ENCODE measurements around the gene SNU13.

The SNU13 gene

DNA sequence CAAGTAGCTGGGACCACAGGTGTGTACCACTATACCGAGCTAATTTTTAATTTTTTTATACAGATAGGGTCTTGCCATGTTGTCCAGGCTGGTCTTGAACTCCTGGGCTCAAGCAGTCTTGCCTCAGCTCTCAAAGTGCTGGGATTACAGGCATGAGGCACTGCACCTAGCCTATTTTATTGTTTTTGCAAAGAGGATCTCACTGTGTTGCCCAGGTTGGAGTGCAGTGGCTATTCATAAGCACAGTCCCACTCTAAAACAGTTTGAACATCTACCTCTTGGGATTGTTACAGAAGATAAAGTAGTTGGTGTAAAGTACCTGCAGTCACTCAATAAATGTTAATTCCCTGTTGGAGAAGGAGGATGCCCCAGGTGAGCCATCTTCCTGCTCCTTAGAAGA lies 38.4 kb downstream of the SNU13 start:
- no peak overlapping the region for H3K4me3 ChIP-seq
- no peaks in the 10 kb centered on the region for H3K9me3 ChIP-seq
- no peak overlapping the region for H3K27ac ChIP-seq
- H3K27me3 ChIP-seq: no peaks in the 10 kb centered on the region
- DNase-seq: peak in 1 of 2 donors; percentile 2
- H3K36me3 ChIP-seq: peaks cover 84 to 97% (median 85%) of the 10 kb centered on the region in 3 donors
- H3K4me1 ChIP-seq: no peaks in the 10 kb centered on the region
- TF ChIP-seq, protein P1, sequence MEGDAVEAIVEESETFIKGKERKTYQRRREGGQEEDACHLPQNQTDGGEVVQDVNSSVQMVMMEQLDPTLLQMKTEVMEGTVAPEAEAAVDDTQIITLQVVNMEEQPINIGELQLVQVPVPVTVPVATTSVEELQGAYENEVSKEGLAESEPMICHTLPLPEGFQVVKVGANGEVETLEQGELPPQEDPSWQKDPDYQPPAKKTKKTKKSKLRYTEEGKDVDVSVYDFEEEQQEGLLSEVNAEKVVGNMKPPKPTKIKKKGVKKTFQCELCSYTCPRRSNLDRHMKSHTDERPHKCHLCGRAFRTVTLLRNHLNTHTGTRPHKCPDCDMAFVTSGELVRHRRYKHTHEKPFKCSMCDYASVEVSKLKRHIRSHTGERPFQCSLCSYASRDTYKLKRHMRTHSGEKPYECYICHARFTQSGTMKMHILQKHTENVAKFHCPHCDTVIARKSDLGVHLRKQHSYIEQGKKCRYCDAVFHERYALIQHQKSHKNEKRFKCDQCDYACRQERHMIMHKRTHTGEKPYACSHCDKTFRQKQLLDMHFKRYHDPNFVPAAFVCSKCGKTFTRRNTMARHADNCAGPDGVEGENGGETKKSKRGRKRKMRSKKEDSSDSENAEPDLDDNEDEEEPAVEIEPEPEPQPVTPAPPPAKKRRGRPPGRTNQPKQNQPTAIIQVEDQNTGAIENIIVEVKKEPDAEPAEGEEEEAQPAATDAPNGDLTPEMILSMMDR (IDR thresholded peaks at IDR 0.05): no peak
- intact Hi-C loops (cut with DNase I; ENCODE audit: low total_unique reads): no loop called here

DNA sequence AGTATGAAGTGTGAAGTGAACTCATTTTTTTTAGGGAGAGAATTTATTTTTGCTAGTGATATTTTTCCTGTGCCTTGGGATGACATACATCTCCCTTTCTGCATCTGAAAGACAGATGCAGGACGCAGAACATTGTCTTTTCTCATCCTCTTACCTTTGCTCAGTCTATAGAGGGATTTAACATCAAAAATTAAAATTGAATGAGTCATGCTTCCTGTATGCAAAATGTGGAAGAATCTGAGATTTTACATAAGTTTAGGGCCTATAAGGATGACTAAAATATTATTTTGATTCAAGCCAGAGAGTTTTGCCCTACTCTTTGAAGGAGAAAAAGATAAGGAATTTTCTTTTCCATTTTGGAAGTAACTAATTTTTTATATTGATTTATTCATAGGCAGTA lies 40.2 kb downstream of the SNU13 start:
- Histone ChIP-seq H3K27ac (no peak overlapping the region), H3K27me3 (no peaks in the 10 kb centered on the region), H3K9me3 (no peaks in the 10 kb centered on the region), H3K4me3 (no peak overlapping the region), H3K36me3 (peaks cover 67 to 94% (median 75%) of the 10 kb centered on the region in 3 donors), H3K4me1 (no peaks in the 10 kb centered on the region)
- no peak for DNase-seq
- intact Hi-C loops (cut with DNase I; ENCODE audit: low total_unique reads): no loop called here
- TF ChIP-seq, protein P1 (IDR thresholded peaks at IDR 0.05): no peak

DNA sequence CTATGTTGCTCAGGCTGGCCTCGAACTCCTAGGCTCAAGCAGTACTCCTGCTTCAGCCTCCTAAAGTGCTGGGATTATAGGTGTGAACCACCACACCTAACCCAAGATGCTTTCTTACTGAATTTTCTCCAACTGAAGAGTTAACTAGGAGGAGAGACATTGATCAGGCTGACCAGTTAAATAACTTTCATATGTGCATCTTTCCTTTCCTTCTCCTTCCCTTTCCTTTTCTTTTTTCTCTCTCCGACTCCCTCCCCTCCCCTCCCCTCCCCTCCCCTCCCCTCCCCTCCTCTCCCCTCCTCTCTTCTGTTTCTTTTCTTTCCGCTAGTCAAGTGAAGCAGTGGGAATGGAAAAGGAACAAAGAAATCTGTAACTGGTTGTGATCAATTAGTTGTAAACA lies 40.9 kb downstream of the SNU13 start:
- H3K9me3 ChIP-seq: no peaks in the 10 kb centered on the region
- H3K4me1 ChIP-seq: no peaks in the 10 kb centered on the region
- intact Hi-C loops (cut with DNase I; ENCODE audit: low total_unique reads): no loop called here
- no peak for DNase-seq
- no peak overlapping the region for H3K4me3 ChIP-seq
- peaks cover 65 to 94% (median 75%) of the 10 kb centered on the region in 3 donors for H3K36me3 ChIP-seq
- TF ChIP-seq, protein P1 (IDR thresholded peaks at IDR 0.05): no peak
- H3K27ac ChIP-seq: no peak overlapping the region
- H3K27me3 ChIP-seq: no peaks in the 10 kb centered on the region

DNA sequence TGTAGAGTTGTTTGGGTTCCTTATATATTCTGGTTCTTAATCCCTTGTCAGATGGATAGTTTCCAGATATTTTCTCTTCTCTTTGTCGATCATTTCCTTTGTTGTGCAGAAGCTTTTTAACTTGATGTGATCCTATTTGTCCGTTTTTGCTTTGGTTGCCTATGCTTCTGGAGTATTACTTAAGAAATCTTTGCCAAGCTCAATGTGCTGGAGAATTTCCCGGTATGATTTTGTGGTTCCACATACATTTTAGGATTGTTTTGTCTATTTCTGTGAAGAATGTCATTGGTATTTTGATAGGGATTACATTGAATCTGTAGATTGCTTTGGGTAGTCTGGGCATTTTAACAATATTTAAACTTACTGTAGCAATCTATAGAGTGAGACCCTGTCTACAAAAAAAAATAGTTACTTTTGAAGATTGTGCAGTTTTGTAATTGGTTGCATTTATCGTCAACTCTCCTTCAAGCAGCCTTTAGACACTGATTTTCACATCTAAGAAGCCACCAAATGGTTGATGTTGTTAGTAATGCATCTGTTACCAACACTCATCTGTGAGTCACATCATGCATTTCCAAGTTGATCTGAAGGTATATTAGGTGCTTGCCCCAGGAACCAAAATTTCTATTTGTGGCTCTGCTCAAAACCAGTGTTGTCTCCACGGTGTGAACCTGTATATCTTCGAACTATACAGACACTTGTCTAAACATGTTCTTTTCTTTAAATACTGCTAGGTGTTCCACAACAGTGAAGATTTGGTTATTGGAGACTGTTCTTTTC lies 46.1 kb downstream of the SNU13 start:
- TF ChIP-seq, protein P1 (IDR thresholded peaks at IDR 0.05): no peak
- no peaks in the 10 kb centered on the region for H3K27me3 ChIP-seq
- intact Hi-C loops (cut with DNase I; ENCODE audit: low total_unique reads): no loop called here
- H3K4me3 ChIP-seq: no peak overlapping the region
- no peaks in the 10 kb centered on the region for H3K9me3 ChIP-seq
- H3K27ac ChIP-seq: no peak overlapping the region
- no peak for DNase-seq
- peaks cover 57 to 95% (median 69%) of the 10 kb centered on the region in 3 donors for H3K36me3 ChIP-seq
- H3K4me1 ChIP-seq: no peaks in the 10 kb centered on the region

DNA sequence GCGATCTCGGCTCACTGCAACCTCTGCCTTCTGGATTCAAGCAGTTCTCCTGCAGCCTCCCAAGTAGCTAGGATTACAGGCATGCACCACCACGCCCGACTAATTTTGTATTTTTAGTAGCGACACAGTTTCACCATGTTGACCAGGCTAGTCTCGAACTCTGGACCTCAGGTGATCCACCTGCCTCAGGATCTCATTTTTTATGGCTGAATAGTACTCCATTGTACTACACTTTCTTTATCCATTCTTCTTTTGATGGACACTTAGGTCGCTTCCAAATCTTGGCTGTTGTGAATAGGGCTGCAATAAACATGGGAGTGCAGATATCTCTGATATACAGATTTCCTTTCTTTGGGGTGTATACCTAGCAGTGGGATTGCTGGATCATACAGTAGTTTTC lies 46.8 kb downstream of the SNU13 start:
- peaks cover 57 to 95% (median 69%) of the 10 kb centered on the region in 3 donors for H3K36me3 ChIP-seq
- H3K4me3 ChIP-seq: no peak overlapping the region
- no peak overlapping the region for H3K27ac ChIP-seq
- intact Hi-C loops (cut with DNase I; ENCODE audit: low total_unique reads): no loop called here
- TF ChIP-seq, protein P1 (IDR thresholded peaks at IDR 0.05): no peak
- no peaks in the 10 kb centered on the region for H3K27me3 ChIP-seq
- H3K4me1 ChIP-seq: no peaks in the 10 kb centered on the region
- no peaks in the 10 kb centered on the region for H3K9me3 ChIP-seq
- peak in 1 of 2 donors; percentile 28 for DNase-seq

All from tibial artery (tissue), 4 donors.